ENCODE data around the gene CD99L2. TPM values are rescaled to one million over a fixed set of nuclear protein-coding genes. Genes with fewer than 3 reads are reported as not detected.

CD99L2 gene
- total RNA-seq, 2 experiments from 2014 or later, result 19.7 to 19.8 TPM

GRCh38 chrX:150870487-150871340, 27.8 kb downstream of the CD99L2 start:
- Mint-ChIP-seq H3K9me3 (ENCODE audit: insufficient read depth) (peaks cover under 1% of the 10 kb centered on the region), H3K27me3 (ENCODE audit: low read depth) (no peaks in the 10 kb centered on the region), H3K4me1 (ENCODE audit: low read depth) (peaks cover 23% of the 10 kb centered on the region), H3K4me3 (no peak overlapping the region), H3K27ac (no peak overlapping the region), H3K36me3 (ENCODE audit: low read depth) (peaks cover 17% of the 10 kb centered on the region)
- DNase-seq, result no peak
- ATAC-seq, result no peak
- ChIA-PET POLR2A (no interaction called here), CTCF (no interaction called here)

- CTCF ChIA-PET, result no interaction called here
- Mint-ChIP-seq H3K27ac (no peak overlapping the region), H3K36me3 (ENCODE audit: low read depth) (peaks cover 10% of the 10 kb centered on the region), H3K9me3 (ENCODE audit: insufficient read depth) (no peaks in the 10 kb centered on the region), H3K27me3 (ENCODE audit: low read depth) (no peaks in the 10 kb centered on the region), H3K4me1 (ENCODE audit: low read depth) (peaks cover 23% of the 10 kb centered on the region), H3K4me3 (no peak overlapping the region)
- POLR2A ChIA-PET, result no interaction called here
- DNase-seq (no peak), ATAC-seq (no peak)
These were observed 28.4 kb downstream of the CD99L2 start for GRCh38 chrX:150870029-150870428.

DNA sequence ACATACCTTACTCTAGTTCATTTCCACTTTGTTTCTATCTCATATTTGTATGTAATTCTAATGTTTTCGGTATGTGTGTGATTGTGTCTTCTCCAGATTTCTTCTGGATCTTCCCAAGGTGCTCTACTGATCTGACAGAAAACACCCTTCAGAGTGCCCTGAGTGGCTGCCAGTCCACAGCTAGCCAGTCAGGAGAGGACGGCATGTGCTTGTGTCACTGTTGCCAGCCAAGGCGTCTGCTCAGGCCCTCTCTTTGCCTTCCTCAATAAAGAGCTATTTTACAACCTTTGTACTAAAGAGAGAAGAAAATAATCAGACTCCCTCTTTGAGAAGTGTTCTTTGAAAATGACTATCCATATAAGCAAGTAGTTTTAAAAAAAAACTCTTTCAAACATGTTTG, 29.0 kb downstream of the CD99L2 start:
- ChIA-PET CTCF (no interaction called here), POLR2A (no interaction called here)
- Mint-ChIP-seq H3K9me3 (ENCODE audit: insufficient read depth) (no peaks in the 10 kb centered on the region), H3K27ac (no peak overlapping the region), H3K27me3 (ENCODE audit: low read depth) (no peaks in the 10 kb centered on the region), H3K4me1 (ENCODE audit: low read depth) (peaks cover 19% of the 10 kb centered on the region), H3K36me3 (ENCODE audit: low read depth) (peaks cover 6% of the 10 kb centered on the region), H3K4me3 (no peak overlapping the region)
- ATAC-seq, result no peak
- DNase-seq, result no peak

DNA sequence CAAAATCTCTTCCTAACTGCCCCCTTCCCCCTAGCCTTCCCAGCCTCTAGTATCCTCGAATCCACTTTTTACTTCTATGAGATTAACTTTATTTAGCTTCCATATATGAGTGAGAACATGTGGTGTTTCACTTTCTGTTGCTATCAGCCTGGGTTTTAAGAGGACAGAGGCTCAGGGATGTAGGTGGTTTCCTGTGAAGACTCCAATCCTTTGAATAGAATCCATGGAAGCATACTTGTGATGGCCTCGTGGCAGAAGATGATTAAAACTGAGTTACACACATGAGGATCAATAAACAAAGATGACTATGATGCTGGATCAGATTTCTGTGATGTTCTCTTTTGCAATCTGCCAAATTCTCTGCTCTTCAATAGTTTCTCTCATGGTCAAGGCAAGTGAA, 29.8 kb downstream of the CD99L2 start:
- Mint-ChIP-seq H3K9me3 (ENCODE audit: insufficient read depth) (no peaks in the 10 kb centered on the region), H3K4me3 (no peak overlapping the region)

GRCh38 chrX:150864127-150864526, 34.3 kb downstream of the CD99L2 start:
- Mint-ChIP-seq H3K36me3 (ENCODE audit: low read depth) (peaks cover 8% of the 10 kb centered on the region), H3K9me3 (ENCODE audit: insufficient read depth) (no peaks in the 10 kb centered on the region), H3K27ac (no peak overlapping the region), H3K4me3 (no peak overlapping the region), H3K27me3 (ENCODE audit: low read depth) (no peaks in the 10 kb centered on the region), H3K4me1 (ENCODE audit: low read depth) (peaks cover 3% of the 10 kb centered on the region)
- POLR2A ChIA-PET, result no interaction called here
- ATAC-seq, result no peak
- CTCF ChIA-PET, result no interaction called here
- no peak for DNase-seq

More for the DNA sequence above, 29.8 kb downstream of the CD99L2 start:
- no peaks in the 10 kb centered on the region for H3K27me3 Mint-ChIP-seq (ENCODE audit: low read depth)
- ATAC-seq (no peak), DNase-seq (no peak)
- ChIA-PET CTCF (no interaction called here), POLR2A (no interaction called here)
- H3K4me1 Mint-ChIP-seq (ENCODE audit: low read depth), result peaks cover 13% of the 10 kb centered on the region
- no peak overlapping the region for H3K27ac Mint-ChIP-seq
- H3K36me3 Mint-ChIP-seq (ENCODE audit: low read depth), result peaks cover 4% of the 10 kb centered on the region

- no peak overlapping the region for H3K27ac Mint-ChIP-seq
These were observed 35.3 kb downstream of the CD99L2 start for GRCh38 chrX:150863191-150863590.

GRCh38 chrX:150857453-150857852, 41.0 kb downstream of the CD99L2 start:
- ATAC-seq (no peak), DNase-seq (no peak)
- H3K27me3 Mint-ChIP-seq (ENCODE audit: low read depth), result no peaks in the 10 kb centered on the region
- POLR2A ChIA-PET, result interaction anchor here (0.6 kb wide), 1 partner anchor 90 kb away, joined by 3 read pairs; no protein-coding TSS in a partner anchor
- no peak overlapping the region for H3K27ac Mint-ChIP-seq
- H3K9me3 Mint-ChIP-seq (ENCODE audit: insufficient read depth), result peaks cover 16% of the 10 kb centered on the region
- no peak overlapping the region for H3K4me3 Mint-ChIP-seq
- H3K4me1 Mint-ChIP-seq (ENCODE audit: low read depth), result peaks cover 3% of the 10 kb centered on the region
- CTCF ChIA-PET, result no interaction called here
- peaks cover 34% of the 10 kb centered on the region for H3K36me3 Mint-ChIP-seq (ENCODE audit: low read depth)

More at GRCh38 chrX:150863191-150863590, 35.3 kb downstream of the CD99L2 start:
- no peaks in the 10 kb centered on the region for H3K27me3 Mint-ChIP-seq (ENCODE audit: low read depth)
- POLR2A ChIA-PET, result no interaction called here
- H3K36me3 Mint-ChIP-seq (ENCODE audit: low read depth), result peaks cover 10% of the 10 kb centered on the region
- no peaks in the 10 kb centered on the region for H3K4me1 Mint-ChIP-seq (ENCODE audit: low read depth)
- H3K4me3 Mint-ChIP-seq, result no peak overlapping the region
- no peak for DNase-seq
- peaks cover 6% of the 10 kb centered on the region for H3K9me3 Mint-ChIP-seq (ENCODE audit: insufficient read depth)
- ATAC-seq, result no peak
- CTCF ChIA-PET, result no interaction called here

GRCh38 chrX:150856785-150857184, 41.7 kb downstream of the CD99L2 start:
- POLR2A ChIA-PET, result no interaction called here
- CTCF ChIA-PET, result no interaction called here
- peaks cover 16% of the 10 kb centered on the region for H3K9me3 Mint-ChIP-seq (ENCODE audit: insufficient read depth)

DNA sequence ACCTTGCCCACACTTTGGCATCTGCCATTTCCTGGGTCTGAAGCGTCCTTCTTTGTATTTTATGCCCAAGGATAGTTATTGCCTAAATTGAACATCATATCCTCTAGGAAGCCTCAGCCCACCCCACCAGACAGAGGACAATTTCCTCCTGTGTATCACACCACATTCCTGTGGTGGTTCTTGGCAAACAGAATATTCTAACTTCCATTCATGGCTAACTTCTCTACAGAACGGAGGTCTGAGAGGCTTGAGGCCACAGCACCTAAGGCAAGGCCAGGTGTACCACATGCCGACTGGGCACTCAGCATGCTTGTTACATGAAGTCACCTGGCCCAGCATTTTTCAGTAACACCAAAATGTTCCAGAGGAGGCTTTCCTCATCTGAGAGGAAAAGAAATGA, 42.4 kb downstream of the CD99L2 start:
- Mint-ChIP-seq H3K4me3 (no peak overlapping the region), H3K4me1 (ENCODE audit: low read depth) (peaks cover 3% of the 10 kb centered on the region), H3K36me3 (ENCODE audit: low read depth) (peaks cover 40% of the 10 kb centered on the region), H3K27ac (no peak overlapping the region), H3K27me3 (ENCODE audit: low read depth) (no peaks in the 10 kb centered on the region), H3K9me3 (ENCODE audit: insufficient read depth) (peaks cover 16% of the 10 kb centered on the region)
- ChIA-PET CTCF (no interaction called here), POLR2A (no interaction called here)
- DNase-seq (no peak), ATAC-seq (no peak)

More at GRCh38 chrX:150856785-150857184, 41.7 kb downstream of the CD99L2 start:
- Mint-ChIP-seq H3K4me1 (ENCODE audit: low read depth) (peaks cover 3% of the 10 kb centered on the region), H3K27me3 (ENCODE audit: low read depth) (no peaks in the 10 kb centered on the region), H3K27ac (no peak overlapping the region), H3K36me3 (ENCODE audit: low read depth) (peaks cover 37% of the 10 kb centered on the region), H3K4me3 (no peak overlapping the region)
- ATAC-seq (no peak), DNase-seq (no peak)

GRCh38 chrX:150854856-150855255, 43.6 kb downstream of the CD99L2 start:
- Mint-ChIP-seq H3K27me3 (ENCODE audit: low read depth) (no peaks in the 10 kb centered on the region), H3K36me3 (ENCODE audit: low read depth) (peaks cover 37% of the 10 kb centered on the region), H3K4me1 (ENCODE audit: low read depth) (peaks cover 3% of the 10 kb centered on the region), H3K4me3 (no peak overlapping the region), H3K9me3 (ENCODE audit: insufficient read depth) (peaks cover 16% of the 10 kb centered on the region), H3K27ac (no peak overlapping the region)
- CTCF ChIA-PET, result no interaction called here
- no peak for ATAC-seq
- DNase-seq, result no peak
- POLR2A ChIA-PET, result no interaction called here

GRCh38 chrX:150849996-150850720, 48.3 kb downstream of the CD99L2 start:
- ChIA-PET CTCF (no interaction called here), POLR2A (no interaction called here)
- Mint-ChIP-seq H3K4me1 (ENCODE audit: low read depth) (peaks cover 6% of the 10 kb centered on the region), H3K27me3 (ENCODE audit: low read depth) (no peaks in the 10 kb centered on the region), H3K27ac (no peak overlapping the region), H3K9me3 (ENCODE audit: insufficient read depth) (no peaks in the 10 kb centered on the region), H3K36me3 (ENCODE audit: low read depth) (peaks cover 17% of the 10 kb centered on the region), H3K4me3 (no peak overlapping the region)
- DNase-seq, result no peak
- ATAC-seq, result no peak

DNA sequence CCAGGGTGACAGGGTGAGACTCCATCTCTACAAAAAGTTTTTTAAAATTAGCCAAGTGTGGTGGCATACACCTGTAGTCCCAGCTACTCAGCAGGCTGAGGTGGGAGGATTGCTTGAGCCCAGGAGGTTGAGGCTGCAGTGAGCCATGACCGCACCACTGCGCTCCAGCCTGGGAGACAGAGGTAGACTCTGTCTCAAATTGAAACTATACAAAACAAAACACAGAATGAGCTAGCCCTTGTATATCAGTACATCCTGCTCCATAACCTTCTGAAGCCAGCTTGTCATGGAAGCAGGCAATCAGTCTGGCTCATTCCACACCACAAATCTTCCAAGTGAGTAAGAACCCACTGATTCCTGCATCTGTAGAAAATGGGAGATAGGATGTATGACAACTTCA, 49.0 kb downstream of the CD99L2 start:
- DNase-seq (no peak), ATAC-seq (no peak)
- Mint-ChIP-seq H3K9me3 (ENCODE audit: insufficient read depth) (no peaks in the 10 kb centered on the region), H3K27me3 (ENCODE audit: low read depth) (no peaks in the 10 kb centered on the region), H3K4me3 (no peak overlapping the region), H3K27ac (no peak overlapping the region), H3K36me3 (ENCODE audit: low read depth) (peaks cover 14% of the 10 kb centered on the region), H3K4me1 (ENCODE audit: low read depth) (peaks cover 6% of the 10 kb centered on the region)
- ChIA-PET POLR2A (no interaction called here), CTCF (no interaction called here)
